Activated CD8-positive, alpha-beta memory T cell treated with anti-CD3 and anti-CD28 coated beads, Interleukin-2, amount 50 U/mL, for 24 hours (primary cell): ENCODE measurements around the gene KHK.
A peak's percentile ranks its signal among the peaks of the same experiment; 100 is the strongest.

Experiments used
- DNase-seq: peaks from one replicate; pipeline ENCODE4 v3.0.0-alpha.2; 2020; ENCODE audit errors: extremely low read depth

The KHK gene

DNA sequence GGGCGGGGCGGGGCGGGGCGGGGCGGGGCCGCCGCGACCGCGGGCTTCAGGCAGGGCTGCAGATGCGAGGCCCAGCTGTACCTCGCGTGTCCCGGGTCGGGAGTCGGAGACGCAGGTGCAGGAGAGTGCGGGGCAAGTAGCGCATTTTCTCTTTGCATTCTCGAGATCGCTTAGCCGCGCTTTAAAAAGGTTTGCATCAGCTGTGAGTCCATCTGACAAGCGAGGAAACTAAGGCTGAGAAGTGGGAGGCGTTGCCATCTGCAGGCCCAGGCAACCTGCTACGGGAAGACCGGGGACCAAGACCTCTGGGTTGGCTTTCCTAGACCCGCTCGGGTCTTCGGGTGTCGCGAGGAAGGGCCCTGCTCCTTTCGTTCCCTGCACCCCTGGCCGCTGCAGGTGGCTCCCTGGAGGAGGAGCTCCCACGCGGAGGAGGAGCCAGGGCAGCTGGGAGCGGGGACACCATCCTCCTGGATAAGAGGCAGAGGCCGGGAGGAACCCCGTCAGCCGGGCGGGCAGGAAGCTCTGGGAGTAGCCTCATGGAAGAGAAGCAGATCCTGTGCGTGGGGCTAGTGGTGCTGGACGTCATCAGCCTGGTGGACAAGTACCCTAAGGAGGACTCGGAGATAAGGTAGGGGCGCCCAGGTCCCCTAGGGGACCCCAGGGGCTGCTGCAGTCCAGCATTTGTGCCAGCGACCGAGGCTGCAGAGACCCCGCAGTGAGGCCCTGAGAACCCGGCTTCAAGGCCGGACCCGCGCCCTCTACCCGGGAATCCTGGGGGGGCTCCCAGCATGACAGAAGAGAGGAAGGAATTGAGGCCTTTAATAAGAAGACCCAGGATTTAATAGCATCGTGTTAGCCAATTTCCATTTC lies at the start of gene KHK:
TSS of gene KHK (plus strand) at position 49 of the 870 bp plus-strand sequence. CDS start at position 537, 488 bp downstream.
- no peak for DNase-seq

DNA sequence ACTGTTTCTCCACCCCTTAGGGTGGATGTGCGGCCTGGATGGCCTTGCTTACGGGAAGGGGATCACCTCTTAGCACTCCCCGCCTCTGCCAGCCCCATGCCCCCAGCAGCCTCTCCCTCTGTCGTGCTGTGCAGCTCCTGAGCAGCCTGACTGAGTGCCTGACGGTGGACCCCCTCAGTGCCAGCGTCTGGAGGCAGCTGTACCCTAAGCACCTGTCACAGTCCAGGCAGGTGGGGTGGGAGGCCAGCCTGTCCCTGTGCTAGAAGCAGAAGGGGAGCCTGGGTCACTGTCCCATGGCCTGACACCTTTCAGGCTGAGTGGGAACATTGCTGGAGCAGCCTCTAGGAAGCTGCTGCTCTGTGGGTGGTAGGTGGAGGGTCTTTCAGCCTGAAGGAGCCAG lies 48.6 kb upstream of the KHK start:
- DNase-seq: no peak

DNA sequence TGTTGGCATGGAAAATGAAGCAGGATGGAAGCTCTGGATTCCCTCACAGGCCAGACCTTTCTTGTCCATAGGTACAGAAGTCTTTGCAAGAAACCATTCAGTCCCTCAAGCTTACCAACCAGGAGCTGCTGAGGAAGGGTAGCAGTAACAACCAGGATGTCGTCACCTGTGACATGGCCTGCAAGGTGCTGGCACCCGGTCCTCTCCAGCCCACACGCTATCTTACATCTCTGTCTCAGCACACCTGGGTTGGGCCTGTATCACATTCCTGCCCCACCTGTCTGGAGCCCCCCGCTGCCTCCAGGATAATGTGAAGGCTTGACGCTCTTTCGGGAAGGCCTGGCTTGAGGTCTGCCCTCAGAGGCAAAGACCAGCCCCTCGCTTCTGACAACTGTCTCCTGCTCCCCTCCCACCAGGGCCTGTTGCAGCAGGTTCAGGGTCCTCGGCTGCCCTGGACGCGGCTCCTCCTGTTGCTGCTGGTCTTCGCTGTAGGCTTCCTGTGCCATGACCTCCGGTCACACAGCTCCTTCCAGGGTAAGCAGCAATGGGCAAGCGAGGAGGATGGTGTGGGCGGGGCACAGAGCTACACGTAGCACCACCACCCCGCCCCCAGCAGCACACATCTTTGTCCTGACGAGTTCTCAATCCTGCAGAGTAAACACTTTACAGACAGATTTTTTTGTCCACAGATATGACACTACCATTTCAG lies 47.8 kb upstream of the KHK start:
- DNase-seq: no peak

DNA sequence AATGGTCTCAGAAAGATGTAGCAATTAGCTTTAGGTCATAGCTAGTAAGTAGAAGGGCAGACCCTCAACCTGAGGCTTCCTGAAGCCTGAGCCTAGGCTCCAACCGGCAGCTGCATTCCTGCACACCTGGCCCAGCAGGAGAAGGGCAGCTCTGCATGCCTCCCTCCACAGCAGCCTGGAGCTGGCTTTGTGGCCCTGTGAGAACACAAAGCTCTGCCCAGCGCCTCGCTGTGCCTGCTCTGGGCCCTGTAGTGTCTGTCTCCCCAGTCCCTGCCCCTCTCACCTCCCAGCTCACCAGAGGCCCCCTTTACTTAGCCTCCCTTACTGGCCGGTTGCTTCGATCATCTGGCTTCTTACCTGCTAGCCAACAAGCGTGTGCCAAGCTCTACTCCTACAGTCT lies 47.1 kb upstream of the KHK start:
- DNase-seq: no peak

DNA sequence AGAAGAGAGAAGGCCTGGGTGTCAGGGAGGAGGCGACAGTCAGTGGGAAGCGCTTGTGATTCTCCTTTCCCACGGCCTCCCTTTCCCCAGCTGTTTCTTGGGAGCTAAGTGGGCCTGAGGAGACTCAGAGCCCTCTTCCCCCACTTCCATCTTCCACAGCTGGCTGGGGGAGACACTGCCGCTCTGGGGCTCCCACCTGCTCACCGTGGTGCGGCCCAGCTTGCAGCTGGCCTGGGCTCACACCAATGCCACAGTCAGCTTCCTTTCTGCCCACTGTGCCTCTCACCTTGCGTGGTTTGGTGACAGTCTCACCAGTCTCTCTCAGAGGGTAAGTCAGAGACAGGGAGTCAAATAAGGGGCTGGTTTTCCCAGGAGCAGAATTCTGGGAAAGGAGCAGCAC lies 46.7 kb upstream of the KHK start:
- no peak for DNase-seq

DNA sequence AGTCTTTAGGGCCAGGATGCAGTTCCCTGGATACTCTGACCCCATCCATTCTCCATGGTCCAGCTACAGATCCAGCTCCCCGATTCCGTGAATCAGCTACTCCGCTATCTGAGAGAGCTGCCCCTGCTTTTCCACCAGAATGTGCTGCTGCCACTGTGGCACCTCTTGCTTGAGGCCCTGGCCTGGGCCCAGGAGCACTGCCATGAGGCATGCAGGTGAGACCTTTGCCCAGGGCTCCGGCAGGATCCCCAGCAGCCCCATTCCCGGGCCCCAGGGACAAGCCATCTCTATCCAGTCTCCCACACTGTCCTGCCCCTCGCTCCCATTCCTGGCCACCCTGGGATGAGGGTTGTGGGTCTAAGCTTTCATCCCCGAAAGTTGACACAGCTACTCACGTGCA lies 46.3 kb upstream of the KHK start:
- DNase-seq: no peak

DNA sequence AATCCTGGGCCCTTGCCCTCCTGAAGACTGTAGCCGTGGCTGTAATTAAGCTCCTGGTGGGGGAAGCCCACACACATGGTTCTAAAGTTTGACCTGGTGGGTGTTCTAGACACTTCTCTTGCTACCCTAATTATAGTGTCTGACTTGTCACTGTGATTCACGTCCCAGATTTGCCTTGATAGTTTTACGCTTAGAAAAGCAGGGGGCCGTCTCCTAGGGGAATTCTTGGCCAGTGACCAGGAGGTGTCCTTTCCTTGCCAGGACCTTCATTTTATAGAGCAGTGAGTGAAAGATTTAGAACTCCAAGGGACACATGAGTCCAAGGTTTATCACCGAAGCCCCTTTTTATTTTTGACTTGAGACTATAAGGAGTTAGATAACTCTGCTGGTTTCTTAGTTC lies 44.8 kb upstream of the KHK start:
- no peak for DNase-seq

DNA sequence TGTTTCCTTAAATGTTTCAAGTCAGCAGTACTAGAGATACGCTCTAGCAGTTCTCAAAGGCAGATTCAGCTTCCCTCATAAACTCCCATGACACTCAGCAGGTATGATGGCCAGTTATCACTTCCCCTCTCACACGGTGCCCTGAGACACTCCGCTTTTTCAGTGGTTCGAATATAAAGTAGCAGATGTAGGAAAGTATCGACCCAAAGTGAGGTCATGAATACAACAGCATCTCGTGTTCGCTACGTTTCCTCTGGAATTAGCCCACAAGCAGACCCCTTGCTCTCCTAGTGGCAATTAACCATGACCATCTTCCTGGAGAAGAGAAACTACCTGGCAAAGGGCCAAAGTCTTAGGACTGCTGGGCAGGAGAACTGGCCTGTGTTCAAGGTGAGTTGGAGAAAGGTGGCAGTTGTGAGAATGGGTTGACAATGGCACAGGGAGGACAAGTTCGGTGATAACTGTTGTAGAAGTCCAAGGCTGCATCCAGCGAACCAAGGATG lies 44.4 kb upstream of the KHK start:
- DNase-seq: no peak

DNA sequence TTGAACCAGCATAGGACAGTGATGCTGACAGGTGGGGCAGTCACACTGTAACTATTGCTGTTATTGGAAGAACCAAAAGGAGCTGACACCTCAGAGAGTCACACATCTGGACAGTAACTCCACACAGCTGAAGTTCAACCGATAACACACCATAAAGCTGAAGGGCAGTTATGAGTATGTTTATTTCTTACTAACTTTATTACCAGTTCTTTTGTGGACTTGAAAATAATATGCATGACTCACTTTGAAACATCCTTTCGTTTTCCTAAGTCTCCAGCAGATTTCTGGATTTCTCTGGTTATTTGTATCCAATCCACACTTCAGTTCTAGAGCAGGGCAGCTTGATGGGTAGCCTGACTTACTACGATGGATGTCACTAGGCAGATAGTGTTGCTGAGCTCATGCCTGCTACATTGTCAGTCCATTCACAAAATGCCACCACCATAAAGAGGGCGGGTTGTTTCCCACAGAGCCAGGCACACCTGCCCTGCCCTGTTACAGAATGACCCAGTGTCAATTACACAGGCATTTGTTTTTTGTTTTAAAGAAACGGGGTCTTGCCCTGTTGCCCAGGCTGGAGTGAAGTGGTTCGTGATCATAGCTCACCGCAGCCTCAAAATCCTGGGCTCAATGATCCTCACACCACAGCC lies 43.5 kb upstream of the KHK start:
- no peak for DNase-seq

DNA sequence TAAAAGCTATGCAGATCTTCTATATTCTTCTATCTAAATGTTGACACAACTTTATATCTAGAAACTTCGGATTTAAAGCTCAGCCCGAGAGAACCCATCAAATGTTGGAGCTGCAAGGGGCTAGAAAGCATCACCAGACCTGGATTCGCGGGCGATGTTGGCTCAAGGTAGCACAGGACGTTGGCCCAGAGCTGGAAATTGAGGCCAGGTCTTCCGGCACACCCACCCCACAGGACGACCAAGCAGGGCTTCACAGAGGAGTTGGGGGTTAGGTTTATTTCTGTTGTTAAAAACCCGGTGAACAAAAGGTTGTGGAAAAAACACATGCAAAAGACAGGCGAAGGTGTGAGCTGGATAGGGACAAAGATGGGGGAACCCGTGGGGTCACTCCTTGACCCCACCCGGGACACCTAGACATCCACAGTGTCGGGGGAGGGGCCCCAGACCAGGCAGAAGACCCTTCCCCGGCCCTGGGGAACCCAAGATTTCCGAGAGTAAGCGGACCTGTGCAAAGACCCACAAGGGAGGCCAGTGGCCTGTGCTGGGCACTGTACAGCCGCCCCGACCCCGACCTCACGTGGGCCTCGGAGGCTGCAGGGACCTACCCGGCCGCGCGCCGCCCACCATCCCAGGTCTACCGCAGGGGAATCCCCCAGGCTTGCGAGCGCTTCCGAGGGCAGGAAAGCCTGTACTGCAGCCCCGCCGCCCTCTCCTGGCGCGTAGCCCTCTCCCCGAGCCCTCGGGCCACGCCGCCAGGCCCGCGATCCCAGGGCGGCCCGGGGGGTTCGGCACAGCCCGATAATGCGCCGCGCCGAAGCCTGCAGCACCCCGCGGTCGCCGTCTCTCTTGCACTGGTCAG lies 36.9 kb upstream of the KHK start:
- no peak for DNase-seq

DNA sequence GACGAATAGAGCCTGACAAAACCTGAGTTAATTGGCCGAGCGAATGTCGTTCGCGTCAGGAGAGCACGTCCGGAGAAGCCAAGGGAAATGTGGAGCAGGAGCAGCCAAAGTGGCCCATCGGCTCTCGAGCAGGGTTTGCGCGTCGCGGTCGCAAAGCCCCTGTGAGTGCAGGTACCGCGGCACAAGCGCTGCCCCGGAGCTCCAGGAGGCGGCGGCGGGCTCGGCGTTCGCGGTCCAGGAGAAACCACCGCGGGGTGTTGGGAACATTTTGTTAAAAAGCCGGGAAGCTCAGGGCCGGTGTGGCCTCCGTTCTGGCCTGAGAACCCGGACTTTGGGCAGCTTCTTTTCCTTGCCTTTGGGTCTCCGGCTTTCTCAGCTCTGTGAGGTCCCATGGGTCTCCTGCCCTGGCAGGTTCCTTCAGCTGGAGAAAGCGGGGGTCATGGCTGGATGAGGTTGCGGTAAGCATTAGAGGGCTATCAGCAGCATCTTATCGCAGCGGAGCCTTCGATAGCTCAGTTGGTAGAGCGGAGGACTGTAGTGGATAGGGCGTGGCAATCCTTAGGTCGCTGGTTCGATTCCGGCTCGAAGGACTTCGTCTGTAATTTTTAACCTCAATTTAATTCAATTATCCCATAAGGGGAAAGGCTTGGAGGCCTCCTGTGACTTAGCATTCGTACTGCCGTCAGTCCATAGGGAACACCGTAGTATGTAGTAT lies 36.1 kb upstream of the KHK start:
- peak; percentile 84 for DNase-seq

DNA sequence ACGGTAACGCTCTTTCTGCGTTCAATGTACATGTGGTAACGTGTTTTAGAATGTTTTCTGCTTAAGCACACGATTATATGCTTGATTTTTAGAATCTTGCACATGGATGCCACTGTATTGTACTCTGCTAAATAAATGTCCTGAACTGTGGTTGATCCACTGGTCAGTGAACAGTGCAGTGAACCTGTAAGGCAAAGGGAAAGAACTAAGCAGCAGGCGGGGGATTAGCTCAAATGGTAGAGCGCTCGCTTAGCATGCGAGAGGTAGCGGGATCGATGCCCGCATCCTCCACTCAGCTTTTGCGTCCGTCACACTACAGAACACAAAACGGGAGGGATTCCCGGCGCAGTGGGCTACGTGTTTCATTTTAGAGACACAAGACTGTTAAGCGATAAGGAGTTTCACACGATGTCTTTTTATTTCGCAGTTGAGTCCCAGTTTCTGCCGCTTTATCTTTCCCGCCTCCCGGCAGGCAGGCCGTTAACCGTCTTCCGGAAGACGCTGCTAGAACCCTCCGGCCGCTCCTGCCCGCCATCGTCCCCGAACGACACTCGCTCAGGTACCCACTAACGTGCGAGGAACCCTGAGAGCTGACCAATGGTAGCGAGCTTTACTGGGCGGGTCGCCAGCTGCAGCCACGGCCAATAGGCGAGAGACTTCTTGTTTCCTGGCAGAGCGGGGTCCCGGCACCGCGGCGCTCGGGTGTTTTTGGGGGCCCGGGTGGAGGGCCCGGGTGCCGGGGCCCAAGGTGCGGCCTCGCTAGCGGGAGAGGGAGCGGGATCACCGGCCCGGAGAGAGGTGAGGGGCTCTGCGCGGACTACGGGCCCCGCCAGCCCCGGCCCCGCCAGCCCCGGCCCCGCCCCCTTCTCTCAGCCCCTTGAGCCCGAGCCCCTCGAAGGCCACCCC lies 35.3 kb upstream of the KHK start, which contains the start of gene AGBL5:
TSS of gene AGBL5 (plus strand) at position 673 of the 906 bp plus-strand sequence. CDS start 1,291 bp downstream, outside the sequence.
- DNase-seq: peak; percentile 89

DNA sequence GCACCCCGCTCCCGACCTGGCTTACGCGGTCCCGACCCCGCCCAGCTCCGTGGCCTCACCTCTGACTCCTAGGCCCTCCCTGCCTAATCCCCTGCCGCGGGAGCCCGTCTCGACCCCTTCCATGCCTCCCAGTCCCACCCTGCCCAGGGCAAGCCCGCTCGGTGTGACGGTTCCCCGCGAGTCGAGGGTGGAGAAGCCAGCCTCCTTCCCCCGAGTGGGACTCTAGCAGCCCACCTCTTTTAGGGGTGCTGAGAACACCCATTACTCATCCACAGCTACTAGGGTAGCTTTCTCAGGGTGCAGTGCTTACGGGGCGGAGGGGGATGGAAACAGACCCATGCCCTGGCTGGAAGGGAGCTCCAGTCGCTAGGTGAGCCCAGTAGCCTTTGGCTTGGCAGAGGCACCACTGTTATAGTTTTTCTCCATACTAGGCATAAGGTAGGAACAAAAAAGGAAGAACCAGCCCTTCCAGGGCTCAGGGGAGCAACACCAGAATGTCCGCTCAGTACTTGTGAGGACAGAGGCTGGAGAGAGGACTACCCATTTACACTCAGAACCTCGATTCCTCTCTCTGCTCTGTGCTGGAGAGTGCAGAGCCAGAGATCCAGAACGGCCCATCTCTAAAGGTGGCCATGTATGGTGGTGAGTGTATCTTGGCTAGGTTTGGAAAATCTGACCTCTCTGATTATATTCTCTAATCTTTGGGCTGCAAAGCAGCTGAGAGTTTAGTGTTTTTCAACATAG lies 34.5 kb upstream of the KHK start:
- DNase-seq: no peak

DNA sequence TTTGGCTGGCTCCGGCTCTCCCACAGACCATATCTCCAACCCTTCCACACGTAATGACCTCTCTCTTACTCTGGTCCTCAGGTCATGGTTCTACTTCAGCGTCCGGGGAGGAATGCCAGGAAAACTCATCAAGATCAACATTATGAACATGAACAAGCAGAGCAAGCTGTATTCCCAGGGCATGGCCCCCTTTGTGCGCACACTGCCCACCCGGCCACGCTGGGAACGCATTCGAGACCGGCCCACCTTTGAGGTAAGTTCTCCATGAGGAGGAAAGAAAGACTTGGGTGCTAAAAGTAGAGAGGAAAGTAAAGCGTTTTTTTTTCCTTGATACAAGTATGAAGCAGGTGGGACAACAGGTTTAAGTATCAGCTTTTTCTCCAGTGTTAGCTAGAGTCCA lies 33.3 kb upstream of the KHK start:
- no peak for DNase-seq

DNA sequence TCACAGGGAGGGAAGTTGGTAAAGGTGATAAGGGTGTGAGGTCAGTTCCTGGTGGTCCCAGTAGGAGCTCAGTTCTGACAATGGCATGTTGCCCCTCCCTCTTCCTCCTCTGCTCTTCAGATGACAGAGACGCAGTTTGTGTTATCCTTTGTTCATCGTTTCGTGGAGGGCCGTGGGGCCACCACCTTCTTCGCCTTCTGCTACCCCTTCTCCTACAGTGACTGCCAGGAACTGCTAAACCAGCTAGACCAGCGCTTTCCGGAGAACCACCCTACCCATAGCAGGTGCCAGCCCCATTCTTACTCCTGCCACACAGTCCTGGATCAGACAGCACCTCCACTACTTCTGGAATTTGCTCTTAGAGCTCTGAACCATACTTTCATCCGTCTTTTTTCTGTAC lies 32.8 kb upstream of the KHK start:
- DNase-seq: no peak

DNA sequence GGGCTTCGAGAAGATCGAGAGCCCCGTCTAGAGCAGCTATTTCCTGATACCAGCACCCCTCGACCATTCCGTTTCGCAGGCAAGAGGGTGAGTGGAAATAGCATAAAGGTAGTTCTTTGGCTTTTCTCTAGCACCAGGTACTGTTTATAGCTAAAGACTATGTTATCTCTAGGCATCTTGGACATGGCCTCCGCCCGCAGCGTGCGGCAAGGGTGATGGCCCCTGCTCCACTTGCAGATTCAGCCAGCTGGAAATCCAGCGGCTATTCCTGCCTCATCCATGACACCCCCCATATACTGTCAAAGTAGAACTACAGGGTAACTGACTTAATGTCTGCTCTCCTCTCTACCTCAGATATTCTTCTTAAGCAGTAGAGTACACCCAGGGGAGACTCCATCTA lies 31.9 kb upstream of the KHK start:
- no peak for DNase-seq

DNA sequence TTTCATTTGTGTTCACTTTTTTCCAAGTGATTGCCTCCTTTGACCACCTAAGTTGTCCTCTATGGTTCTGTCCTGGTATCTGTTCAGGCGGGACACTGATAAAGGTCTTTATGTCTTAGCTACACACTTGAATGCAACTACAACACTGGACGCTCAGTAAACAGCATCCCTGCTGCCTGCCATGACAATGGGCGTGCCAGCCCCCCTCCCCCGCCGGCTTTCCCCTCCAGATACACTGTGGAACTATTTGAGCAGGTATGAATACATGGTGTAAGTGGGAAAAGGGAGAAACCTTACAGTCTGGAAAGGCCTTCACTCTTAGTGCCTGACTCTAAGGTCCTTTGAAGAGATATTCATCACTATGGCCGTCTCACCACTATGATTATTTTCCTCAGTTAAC lies 29.4 kb upstream of the KHK start:
- DNase-seq: no peak

DNA sequence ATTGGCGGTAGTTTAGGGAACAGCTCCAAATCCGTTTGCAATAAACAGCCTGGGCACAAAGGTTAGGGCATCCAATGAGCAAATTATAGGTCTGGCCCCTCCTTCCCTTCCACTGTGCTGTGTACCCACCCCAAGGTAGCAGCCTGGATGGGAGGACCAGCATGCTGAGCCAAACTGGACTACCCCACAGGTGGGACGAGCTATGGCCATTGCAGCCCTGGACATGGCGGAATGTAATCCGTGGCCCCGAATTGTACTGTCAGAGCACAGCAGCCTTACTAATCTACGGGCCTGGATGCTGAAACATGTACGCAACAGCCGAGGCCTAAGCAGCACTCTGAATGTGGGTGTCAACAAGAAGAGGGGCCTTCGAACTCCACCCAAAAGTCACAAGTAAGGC lies 28.4 kb upstream of the KHK start:
- DNase-seq: no peak
